Measurements from ENCODE around the gene SLC25A1.

The SLC25A1 gene

DNA sequence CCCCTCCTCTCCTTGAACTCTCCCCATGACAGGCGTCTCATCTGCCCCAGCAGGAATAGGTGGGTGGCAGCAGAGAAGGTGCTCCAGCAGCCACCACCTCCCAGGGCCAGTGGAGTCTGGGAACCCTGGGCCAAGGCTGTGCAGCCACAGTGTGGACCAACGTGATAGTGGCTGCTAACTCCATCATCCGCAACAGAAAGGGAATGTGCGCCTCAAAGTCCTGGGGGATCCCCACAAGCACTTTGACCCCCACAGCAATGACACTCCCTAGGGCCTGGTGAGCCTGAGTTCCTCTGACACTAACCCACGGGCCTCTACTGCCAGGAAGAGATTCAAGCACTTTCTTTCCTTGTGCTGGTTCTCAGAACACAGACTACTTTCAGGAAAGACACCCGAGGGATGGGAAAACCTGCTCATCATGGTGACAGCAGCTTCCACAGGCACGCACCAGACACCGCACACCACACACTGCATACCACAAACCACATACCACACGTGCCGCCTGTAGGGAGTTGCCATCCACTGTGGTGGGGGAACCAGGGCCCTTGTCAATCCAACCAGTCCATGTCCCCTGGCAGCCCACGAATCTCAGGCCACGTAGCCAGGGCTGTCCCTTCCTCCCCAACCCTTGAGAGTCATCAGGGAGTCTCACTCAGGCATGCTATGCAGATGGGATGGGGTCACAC, 3.4 kb upstream of the SLC25A1 start:
- DNase-seq (ENCODE audit: low read depth, low spot score) = no peak

DNA sequence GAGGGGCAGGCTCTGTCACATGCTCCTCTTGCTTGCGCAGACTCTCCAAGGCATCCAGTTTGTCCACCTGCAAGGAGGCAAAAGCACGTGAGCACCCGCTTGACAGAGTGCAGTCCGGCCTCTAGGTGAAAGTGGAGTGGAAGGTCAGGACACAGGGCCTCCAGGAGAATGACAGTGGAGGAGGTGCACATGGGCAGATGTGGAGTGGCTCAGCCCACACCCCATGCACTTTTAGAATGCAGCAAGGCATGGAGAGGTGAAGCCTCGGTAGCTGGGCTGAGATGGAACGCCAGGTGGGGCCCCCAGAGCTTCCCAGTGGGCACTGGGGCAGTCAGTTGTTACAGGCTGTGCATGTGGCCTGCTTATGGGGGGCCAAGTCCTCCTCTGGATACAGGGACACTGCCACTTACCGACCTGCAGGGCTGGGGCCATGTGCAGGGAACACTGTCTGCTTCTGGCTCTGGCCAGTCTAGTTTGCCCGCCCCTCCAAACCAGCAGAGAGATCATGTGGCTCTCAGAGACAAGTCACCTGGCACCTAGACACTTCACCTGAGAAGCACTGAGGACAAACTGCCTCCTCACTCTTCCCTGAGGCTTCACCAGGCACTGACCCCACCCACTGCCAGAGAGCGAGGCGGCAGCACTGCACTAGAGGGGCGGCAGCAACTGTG, 2.3 kb upstream of the SLC25A1 start:
- DNase-seq (ENCODE audit: low read depth, low spot score) = no peak

DNA sequence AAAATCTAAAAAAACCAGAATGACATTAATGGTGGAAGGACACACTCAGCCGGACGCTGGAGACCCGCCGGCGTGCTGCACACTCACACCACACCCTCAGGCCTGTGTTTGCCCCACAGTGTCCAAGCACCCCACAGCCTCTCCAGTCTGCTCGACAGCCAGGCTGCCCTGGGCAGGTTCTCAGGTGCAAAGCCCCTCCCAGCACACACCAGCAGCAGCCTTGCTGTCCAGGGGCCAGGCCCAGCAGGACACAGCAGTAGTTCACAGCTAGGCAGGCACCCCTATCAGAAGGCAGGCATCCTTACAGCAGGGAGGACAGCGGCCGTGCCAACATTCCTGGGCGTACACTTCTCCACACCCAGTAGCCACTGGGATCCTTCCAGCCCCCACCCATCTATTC, 1.7 kb upstream of the SLC25A1 start:
- no peak for DNase-seq (ENCODE audit: low read depth, low spot score)

DNA sequence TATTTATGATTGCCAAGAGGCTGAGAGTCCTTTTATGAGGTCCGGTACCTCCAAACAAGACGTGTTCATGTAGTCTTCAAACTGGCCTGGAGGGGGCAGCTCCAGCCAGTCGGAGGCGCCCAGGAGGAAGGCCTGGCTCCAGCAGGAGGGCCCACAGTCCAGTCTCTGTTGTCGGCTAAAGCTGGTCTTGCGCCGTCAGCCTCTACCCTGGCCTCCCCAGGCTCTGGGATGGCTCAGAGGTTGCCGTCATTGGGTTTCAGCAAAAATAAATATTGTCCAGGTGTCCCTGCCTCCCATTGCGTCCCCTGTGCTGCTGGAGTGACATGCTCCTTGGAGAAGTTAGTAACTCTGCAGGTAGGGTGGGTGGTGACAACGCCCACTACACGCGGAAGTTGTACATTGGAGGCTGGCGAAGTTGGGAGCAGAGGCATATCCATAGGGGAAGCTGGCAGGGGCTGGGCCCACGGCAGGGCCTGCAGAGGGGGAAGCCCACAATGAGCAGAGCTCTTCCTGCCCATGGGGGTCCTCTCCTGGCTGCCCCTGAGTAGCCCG, 1.0 kb upstream of the SLC25A1 start:
- DNase-seq (ENCODE audit: low read depth, low spot score) = peak; percentile 53

DNA sequence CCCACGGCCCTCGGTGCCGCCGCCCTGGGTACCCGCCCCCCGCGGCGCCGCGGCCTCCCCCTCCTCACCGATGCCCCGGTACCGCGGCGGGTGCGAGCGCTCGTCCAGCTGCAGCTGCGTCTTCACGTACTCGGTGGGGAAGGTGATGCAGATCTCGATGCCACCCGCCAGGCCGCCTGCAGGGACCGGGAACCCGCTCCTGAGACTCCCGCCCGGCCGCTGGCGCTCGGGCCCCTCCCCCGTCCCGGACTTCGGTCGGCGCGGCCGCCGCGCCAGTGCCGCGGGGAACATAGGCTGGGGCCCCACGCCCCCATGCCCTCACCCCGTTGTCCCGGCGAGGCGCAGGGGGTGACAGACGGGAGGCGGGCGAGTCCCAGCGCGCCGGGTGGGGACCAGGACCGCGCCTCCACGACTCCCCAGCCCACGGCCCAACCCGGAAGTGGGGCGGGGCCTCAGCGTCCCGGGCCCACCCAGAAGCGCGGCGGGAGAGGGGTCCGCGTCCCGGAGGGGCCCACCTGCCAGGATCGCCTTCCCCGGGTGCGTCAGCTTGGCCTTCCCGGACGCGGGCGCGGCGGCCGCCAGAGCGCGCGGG, 375 bp downstream of the SLC25A1 start:
- no peak for DNase-seq (ENCODE audit: low read depth, low spot score)

DNA sequence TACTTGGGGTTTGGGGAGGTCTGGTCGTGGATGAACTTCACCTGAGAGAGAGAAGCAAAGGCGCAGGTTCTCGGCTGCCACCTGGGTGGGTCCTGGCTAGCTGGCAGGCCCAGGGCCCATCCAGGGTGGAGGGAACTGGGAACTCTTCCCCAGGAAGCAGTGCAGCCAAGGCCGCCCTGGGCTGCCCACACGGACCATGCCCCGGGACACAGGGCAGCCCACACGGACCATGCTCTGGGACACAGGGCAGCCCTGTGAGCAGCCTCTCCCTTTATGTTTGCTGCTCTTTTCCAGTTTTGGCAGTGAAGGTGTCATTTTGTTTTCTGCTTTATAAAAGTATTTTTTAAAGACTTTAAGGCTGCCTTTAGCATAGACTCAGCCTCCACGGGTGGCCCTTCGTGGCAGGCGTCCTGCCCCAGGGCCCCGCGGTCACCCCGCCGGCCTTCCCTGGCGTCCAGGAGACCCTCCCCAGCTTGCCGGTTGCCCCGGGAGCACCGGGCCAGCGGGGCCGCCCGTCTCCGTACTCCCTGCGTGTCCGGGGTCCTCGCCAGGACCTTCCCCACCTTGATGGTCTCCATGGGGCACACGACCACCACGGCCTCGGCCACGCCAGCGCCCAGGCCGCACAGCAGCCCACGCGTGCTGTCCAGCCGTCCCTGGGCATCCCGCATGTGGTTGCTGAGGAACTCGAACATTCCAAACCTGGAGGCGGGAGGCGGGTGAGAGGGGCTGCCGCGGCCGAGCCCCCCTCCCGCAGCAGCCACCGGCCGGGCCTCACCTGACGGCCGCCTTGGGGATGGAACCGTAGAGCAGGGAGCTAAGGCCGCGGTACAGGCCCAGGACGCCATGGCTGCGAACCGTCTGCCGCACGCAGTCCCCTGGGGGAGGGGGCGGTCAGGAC, 1.1 kb downstream of the SLC25A1 start:
- no peak for DNase-seq (ENCODE audit: low read depth, low spot score)

DNA sequence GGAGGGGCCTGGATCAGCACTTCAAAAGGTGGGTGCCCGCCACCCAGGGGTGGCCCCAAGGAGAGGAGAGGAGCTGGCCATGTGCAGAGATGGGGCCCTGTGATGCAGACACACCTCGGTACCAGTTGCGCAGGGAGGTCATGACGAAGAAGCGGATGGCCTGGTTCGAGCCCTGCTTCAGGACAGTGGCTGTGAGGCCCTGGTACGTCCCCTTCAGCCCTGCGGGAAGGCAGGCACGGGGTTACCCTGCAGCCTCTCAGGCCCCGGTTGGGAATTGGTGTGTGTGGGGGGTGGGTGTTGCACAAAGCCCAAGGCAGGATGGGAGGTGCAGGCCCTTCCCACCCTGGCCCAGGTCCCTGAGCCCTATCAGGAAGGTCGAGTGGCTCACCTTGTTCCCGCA, 1.8 kb downstream of the SLC25A1 start:
- no peak for DNase-seq (ENCODE audit: low read depth, low spot score)

DNA sequence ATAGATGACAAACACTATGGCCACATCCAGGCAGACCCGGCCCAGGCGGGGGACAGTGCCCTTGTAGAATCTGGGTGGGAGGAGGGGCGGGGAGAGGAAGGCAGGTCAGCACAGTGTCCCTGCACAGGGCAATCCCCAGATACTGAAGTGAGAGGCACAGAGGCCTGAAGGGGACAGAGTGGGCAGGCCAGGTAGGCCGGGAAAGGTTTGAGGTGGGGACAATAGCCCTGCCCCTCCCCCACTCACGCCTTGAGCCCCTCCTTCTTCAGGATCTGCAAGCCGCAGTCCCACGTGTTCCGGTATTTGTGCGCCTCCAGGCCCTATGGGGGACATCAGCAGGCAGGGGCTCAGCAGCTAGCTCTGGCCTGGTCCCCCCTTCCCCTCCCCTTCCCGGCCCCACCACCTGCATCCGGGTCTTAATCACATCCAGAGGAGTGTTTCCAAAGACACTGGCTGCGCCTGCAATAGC, 2.3 kb downstream of the SLC25A1 start:
- DNase-seq (ENCODE audit: low read depth, low spot score) = no peak

DNA sequence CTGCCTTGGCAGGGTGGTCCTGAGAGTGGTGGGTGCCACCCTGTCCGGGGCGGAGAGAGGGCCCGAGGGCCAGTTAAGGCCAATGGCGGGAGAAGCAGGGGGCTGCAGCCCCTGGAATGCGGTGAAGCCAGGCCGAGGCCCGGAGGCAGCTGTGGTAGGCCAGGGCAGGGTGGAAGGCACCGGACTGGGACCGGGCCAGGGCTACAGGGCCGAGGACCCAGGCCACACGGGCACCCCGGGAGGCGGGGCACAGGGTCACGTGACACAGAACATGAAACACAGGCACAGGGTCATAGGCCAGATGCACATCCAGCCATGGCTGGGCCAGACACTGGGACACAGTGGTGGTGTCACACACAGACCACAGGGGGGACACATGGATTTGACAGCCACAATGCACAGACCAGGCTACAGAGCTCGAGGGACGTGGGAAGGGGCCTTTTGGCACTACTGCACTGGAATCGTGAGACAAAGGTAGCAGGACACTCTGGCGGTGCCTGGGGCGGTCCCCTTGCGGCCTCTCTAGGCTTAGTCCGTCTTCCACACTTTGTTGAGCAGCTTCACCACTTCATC, 2.8 kb downstream of the SLC25A1 start:
- DNase-seq (ENCODE audit: low read depth, low spot score) = no peak

DNA sequence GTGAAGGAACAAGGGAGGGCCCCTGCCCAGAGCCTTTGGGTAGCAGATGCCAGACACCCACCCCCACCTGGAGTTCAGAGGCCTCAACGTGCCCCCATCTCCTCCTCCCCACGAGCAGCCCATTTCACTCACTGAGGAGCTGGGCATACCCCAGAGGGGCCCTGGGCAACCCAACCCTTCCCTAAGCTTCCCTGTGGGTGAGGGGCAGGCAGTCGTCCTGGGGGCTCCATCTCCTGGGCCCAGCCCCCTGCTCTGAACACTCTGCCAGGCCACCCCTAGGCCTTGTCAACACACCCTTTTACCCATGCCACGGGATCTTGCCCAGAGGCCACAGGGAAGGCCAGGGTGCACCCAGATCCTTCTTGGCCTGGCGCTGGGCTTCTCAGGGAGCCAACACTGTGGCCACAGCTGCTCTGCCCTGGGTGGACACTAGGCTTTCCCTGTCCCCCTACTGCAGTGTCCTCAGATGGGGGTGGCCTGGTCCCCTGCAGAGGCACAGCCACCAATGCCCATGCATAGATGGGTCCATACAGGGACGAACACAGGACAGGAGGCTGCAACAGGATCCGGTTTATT, 3.4 kb downstream of the SLC25A1 start:
- no peak for DNase-seq (ENCODE audit: low read depth, low spot score)

DNA sequence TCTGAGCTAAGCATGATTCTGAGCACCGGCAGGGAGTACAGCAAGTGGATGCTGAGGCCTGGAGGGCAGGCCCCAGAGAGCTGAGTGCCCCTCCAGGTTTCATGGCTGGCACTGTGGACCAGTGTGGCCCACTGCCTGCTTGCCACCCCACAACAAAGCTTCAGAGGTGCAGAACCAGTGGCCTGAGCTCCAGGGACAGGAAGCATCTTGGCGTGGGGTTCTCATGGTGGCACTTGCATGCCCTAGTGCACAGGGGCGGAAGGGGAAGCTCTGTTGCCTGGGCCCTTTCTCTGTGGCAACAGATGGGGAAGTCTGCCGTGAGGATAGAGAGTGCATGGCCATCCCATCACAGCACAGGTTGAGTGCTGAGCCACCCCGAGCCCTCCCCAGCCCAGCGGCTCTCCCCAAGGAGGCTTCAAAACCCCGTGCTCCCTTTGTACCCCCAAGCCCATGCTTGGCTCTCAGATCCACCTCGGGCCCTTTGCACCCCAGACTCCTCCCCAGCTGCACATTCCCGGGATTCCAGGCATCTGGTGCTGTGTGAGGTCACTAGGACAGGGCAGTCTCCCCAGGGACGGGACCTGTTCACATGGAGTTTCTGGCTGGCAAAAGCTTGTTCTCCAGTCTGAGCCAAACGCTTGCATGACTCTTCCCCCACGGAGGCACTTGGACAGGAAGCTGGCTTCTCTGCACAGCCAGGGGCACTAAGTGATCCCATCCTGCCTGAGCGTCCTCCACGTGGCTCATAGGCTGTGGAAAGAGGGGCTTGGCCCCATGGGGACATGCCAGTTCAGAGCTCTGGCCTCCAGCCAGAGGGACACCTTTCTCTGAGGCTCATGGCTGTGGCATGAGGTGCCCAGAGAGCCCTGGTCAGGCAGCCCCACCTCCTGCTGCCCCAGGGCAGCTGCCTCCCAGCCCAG, 4.2 kb downstream of the SLC25A1 start:
- no peak for DNase-seq (ENCODE audit: low read depth, low spot score)

DNA sequence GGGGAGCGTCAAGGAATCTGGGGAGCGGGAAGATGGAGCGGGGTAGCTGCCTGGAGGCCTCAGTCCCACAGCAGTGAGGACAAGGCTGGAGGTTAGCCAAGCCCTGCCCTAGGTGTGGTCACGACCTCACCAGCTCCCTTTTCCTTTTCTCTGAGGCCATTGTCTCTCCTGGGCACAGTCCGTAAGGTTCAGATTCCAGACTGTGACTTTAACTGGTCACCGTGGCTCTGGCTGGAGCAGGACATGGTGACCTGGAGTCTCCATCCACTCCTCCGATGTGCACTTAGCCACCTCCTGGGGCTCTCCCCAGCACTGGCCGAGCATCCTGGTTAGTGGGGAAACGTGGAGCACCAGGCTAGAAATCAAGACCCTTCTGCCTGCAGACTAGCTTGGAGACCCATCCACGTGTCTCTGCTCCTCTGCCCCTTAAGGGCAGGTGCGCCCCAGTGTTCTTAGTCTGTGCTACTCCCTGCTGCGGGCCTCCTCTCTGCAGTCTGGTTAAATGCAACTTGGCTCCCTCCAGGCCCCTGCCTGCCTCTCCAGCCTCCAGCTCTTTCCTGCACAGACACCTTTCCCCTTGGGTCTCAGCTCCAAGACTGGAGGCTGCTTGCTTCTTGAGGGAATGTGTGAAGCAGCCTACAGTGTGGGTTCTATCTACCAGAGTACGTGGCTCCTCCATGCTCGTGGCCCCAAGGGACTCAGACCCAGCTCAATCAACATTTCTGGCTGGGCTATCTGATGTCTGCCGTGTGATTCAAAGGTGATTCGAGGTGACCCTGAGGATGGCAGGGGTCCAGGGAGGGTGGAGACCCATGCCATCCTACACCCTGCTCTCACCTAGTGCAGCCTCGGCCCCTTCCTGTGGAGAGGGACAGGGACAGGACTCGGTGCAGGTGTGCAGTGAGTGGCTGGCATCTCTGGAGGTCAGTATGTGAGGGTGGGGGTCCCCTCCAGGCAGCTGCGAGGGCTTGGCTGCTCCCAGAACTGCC, 5.2 kb downstream of the SLC25A1 start:
- no peak for DNase-seq (ENCODE audit: low read depth, low spot score)

DNA sequence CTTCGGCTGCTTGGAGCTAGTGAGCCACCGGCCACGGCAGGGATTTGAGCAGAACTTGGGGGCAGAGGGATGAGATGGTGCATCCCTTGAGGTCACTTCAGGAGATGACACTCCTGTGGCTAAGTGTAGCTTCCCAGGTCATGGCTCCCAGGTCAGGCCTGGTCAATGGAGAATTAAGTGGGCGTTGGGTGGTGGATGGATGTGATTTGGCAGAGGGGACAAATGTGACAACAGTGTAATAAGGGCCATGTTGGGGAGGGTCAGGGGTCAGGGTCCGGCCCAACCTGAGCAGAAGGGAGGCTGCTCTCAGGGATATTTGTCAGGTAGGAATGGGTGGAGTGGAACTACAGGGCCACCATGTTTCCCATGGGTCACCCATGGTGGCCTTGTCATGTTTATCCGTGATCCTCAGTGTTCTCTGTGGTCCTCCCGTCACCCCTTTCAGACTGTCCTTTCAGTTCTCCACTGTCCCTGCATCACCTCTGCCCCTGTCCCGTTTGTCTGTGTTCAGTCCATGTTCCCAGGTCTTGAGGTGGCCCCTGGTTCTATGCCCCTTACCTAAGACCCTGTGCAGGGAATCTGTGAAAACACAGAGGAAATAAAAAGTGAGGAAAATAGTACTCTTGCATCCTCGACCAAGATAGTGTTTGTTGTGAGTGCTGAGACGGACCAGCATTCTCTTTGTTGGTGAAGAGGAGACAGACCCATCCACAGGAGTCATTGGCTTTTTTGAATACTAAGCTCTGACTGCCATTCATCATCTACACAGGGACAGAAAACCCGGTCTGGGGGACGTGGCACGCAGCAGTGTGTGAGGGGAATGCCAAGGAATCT, 6.1 kb downstream of the SLC25A1 start:
- DNase-seq (ENCODE audit: low read depth, low spot score) = no peak

DNA sequence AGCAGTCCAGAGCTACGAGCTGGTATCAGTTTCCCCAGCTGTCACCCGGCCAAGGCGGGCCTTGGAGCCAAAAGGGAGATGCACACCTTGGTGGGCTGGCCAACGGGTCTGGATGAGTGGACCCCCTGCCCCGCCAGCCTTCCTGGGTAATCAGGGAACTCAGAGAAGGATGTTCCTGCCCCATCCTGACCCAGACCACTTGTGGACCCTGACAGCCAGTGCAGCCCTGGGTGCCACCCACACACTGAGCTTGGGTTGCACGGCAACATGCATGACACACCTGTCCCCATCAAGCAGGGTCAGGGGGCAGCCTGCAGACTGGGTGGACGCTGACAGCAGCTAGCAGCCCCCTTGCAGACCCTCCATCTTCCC, 8.6 kb downstream of the SLC25A1 start:
- no peak for DNase-seq (ENCODE audit: low read depth, low spot score)

DNA sequence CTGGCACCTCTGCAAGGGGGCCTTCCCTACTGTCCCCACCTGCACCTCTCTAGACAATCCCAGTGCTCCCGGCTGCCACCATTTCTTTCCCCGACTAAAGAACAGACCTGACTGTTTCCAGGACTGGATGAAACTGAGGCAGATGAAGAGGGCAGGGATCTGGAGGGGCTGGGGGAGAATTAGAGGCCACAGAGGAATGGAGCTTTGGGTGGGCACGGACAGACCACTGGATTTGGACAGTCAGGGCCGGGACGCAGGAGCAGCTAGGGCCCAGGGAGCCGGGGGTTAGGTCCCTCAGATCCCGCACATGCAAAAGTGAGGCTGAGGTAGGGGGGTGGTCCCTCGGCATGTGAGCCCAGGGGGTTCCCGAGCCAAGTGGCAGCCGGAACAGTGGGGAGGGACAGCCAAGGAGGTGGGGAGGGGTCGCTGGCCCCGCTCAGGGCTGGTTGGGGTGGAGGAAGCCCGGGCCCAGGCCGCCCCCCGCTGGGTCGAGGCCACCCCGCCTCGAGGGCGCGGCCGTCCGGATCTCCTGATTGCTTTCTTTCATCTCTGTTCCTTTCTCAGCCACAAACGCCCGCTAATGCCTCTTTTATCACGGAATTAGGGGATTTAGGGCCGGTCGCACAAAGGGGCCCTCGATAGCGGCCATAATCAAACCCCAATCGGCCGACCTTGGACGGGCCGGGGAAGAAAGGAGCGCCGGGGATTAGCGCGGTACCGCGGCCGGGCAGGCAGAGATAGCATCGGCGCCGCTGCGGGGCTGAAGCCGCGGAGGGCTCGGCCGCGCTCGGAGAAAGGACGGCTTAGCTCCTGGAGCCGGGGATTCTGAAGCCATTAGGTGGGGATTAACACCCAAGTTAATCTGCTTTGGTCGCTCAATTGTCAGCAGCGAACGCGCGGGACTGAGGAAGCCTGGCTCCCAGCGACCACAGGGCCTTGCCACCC, 9.3 kb downstream of the SLC25A1 start:
- no peak for DNase-seq (ENCODE audit: low read depth, low spot score)

DNA sequence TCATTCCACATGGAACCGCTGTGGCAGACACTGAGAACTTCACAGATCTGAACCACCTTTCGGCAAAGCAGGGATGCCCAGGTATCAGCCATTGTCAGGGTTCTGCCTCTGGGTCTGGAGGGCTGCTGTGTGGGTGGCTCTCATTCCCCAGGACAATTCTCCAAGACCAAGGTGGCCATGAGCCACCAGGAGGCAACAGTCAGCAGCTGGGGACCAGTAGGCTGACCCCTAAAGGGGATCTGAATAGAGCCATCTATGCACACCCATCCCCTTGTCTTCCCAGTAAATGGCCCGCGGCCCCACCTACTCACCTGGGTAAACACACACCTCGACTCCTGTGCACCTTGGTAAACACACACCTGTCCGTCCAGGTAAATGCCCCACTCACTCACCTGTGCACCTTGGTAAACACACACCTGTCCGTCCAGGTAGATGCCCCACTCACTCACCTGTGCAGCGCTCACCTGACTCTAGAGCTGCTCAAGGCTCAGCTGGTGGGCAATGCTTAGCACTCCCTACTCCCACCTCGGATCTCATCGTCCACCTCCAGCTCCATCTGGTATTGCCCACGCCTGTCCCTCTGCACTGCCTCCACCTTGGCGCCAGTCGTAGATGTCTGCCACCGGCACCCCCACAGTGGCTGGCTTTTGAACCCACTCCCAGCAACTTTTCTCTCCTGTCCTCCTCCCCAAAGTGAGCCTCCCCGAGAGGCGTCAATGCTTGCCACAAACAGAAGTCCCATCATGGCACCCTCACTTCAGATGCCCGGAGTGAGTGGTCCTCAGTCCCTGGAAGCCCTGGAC, 10.2 kb downstream of the SLC25A1 start:
- DNase-seq (ENCODE audit: low read depth, low spot score) = no peak

Measured in brain pericyte (primary cell).